BJ (cell line): Measurements from ENCODE around the gene LURAP1L. TPM values are rescaled to one million over a fixed set of nuclear protein-coding genes. Genes with fewer than 3 reads are reported as not detected.
A peak's percentile ranks its signal among the peaks of the same experiment; 100 is the strongest.

ENCODE experiments used
- CTCF ChIA-PET: fragments of 350-600 bp; formaldehyde crosslinking; extraction: SDS; loops from one replicate; lab custom pipeline; 2021; ENCODE audit warnings: antibody characterized with exemption, inconsistent platforms; lab: Yijun Ruan, JAX
- POLR2A ChIA-PET: fragments of 300-600 bp; sonication (Branson Sonifier 250); formaldehyde crosslinking; extraction: SDS; loops from one replicate; lab custom pipeline; 2021; ENCODE audit warnings: antibody characterized with exemption; lab: Charles Lee
- DNase-seq: peaks from one replicate; pipeline ENCODE4 v3.0.0-alpha.2; 2011; ENCODE audit warnings: low read depth
- H3K27me3 ChIP-seq: 2 replicates; pipeline ENCODE4 v1.6.0; 2011; ENCODE audit warnings: low read length; ENCODE audit not compliant: control insufficient read depth, insufficient read depth
- H3K36me3 ChIP-seq: 2 replicates; pipeline ENCODE4 v1.5.1; 2011; ENCODE audit warnings: low read length; ENCODE audit not compliant: control insufficient read depth, insufficient read depth
- H3K4me3 ChIP-seq: 2 replicates; pipeline ENCODE4 v1.5.1; 2011; ENCODE audit warnings: low read depth, mild to moderate bottlenecking, control low read depth, low read length
- polyA plus RNA-seq: library from polyadenylated mRNA; depleted of rRNA; stranded (reverse); fragments of >200 nt; gene quantifications from 2 replicates; pipeline ENCODE4 v1.2.3, GENCODE V29; 2011
- TF ChIP-seq, protein P1 (sequence below): IDR thresholded peaks from 2 replicates; pipeline ENCODE4 v1.5.1; 2011; ENCODE audit warnings: low read depth, mild to moderate bottlenecking, control low read depth, inconsistent platforms, low read length, moderate library complexity; ENCODE audit not compliant: insufficient read depth

LURAP1L gene
- polyA plus RNA-seq, 1 experiment, result 10.9 TPM

DNA sequence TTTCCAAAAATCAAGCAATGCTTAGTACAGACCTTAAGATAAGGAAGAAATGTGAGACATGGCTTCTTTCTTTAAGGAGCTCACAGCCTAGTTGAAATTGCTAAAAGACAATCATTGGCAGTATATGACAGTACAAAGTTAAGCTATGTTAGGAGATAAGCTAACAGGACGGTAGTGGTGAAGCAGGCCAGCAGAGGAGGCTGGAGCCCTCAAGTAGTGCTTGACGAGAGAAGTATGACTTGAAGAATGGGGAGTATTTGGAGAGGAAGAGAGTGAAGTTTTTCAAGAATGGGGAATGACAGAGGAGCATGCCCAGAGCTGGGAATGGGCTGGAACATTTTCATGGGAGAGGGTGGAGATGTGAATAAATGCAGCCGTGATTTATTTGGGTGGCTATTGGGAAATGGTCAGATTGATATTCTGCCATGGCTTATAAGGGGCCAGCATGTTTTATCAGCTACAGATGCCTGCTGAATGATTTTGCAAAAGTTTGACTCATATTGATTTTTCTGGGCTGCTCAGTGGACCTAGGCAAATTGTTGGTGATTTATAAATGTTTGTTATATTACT is 43.7 kb downstream of the LURAP1L start:
- TF ChIP-seq, protein P1, sequence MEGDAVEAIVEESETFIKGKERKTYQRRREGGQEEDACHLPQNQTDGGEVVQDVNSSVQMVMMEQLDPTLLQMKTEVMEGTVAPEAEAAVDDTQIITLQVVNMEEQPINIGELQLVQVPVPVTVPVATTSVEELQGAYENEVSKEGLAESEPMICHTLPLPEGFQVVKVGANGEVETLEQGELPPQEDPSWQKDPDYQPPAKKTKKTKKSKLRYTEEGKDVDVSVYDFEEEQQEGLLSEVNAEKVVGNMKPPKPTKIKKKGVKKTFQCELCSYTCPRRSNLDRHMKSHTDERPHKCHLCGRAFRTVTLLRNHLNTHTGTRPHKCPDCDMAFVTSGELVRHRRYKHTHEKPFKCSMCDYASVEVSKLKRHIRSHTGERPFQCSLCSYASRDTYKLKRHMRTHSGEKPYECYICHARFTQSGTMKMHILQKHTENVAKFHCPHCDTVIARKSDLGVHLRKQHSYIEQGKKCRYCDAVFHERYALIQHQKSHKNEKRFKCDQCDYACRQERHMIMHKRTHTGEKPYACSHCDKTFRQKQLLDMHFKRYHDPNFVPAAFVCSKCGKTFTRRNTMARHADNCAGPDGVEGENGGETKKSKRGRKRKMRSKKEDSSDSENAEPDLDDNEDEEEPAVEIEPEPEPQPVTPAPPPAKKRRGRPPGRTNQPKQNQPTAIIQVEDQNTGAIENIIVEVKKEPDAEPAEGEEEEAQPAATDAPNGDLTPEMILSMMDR, result no peak
- ChIA-PET POLR2A (no interaction called here), CTCF (interaction anchor here (0.6 to 3.9 kb wide), 8 partner anchors 10 to 117 kb away, joined by 3 to 16 read pairs (median 4); no protein-coding TSS in a partner anchor)
- Histone ChIP-seq H3K27me3 (no peaks in the 10 kb centered on the region), H3K4me3 (no peak overlapping the region), H3K36me3 (no peaks in the 10 kb centered on the region)
- no peak for DNase-seq

DNA sequence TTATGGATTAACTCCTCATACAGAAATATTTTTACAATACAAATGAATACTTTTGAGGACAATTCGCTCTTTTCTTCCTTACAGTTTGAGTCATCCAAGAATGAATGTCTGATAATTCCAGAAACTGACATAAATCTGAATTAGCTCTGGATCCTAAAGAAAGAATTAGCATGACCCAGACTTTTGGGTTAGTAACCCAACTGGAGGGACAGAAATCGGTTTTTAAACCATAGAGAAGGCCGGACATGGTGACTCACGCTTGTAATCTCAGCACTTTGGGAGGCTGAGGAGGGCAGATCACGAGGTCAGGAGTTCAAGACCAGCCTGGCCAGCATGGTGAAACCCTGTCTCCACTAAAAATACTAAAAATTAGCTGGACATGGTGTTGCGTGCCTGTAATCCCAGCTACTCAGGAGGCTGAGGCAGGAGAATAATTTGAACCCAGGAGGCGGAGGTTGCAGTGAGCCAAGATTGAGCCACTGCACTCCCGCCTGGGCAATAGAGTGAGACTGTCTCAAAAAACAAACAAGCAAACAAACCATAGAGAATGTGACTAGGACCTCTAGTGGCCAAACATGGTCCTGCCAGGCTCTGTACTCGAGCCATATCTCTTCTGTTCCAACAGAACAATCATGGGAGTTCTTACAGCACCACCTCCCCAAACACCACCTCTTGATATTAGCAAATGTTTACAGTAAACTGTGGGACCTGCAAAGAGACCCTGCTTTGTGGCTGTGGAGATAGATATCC is 44.8 kb downstream of the LURAP1L start:
- no peak overlapping the region for H3K4me3 ChIP-seq
- POLR2A ChIA-PET, result no interaction called here
- TF ChIP-seq, protein P1, result peak; percentile 36; the same call in 1 of the 2 replicates
- CTCF ChIA-PET, result interaction anchor here (0.9 kb wide), 3 partner anchors 9 to 20 kb away, joined by 3 to 4 read pairs (median 3); no protein-coding TSS in a partner anchor
- H3K27me3 ChIP-seq, result no peaks in the 10 kb centered on the region
- no peaks in the 10 kb centered on the region for H3K36me3 ChIP-seq
- DNase-seq, result no peak

DNA sequence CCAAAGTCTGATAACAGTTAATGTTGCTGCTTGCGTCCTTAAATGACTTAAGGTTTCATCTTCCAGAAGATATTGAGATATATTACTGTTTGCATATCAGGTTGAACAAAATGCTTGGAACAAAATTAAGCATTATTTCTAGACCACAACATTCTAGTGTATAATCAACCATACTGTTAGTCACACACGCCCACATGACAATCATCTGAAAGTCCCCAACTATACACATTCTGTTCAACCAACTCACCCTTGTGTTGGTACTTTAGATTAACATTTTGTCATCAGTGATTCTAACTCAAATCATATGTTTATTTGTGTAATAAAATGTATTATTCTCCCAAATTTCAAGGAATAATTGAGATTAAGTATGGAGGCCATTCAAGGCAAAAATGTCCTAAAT is 47.3 kb downstream of the LURAP1L start:
- DNase-seq, result no peak
- Histone ChIP-seq H3K27me3 (no peaks in the 10 kb centered on the region), H3K4me3 (no peak overlapping the region), H3K36me3 (no peaks in the 10 kb centered on the region)
- TF ChIP-seq, protein P1, result no peak
- ChIA-PET POLR2A (no interaction called here), CTCF (interaction anchor here (0.5 kb wide), 1 partner anchor 103 kb away, joined by 4 read pairs; no protein-coding TSS in a partner anchor)

DNA sequence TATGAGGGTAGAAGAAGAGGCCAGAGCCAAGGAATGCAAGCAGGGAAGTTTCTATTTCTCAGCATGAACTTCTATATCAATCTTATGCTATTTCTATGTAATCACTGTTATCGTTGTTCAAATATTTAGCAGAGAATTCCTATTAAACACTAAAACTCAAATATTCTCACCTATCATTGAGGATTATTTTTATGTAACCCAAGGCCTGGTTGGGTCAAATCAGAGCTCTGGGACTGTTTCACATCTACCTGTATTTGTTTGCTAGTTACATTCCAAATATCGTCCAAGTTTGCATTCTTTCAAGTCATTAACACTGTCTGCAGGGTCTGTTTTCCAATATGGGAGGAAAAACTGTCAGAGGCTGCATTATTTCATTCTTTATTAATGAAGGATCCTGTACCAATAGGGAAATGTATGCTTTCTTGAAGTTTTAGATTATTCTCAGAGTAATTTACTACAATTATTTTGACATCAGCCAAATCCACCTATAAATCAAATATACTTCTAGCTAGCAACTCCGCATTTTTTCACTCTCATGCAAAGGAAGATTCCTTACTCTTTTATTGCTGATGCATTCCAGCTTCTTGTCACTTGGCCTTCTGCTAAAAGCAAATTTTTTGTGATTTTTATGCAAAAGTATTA is 52.2 kb downstream of the LURAP1L start:
- H3K27me3 ChIP-seq, result no peaks in the 10 kb centered on the region
- TF ChIP-seq, protein P1, result no peak
- ChIA-PET POLR2A (no interaction called here), CTCF (no interaction called here)
- no peak for DNase-seq
- H3K36me3 ChIP-seq, result no peaks in the 10 kb centered on the region
- H3K4me3 ChIP-seq, result no peak overlapping the region

DNA sequence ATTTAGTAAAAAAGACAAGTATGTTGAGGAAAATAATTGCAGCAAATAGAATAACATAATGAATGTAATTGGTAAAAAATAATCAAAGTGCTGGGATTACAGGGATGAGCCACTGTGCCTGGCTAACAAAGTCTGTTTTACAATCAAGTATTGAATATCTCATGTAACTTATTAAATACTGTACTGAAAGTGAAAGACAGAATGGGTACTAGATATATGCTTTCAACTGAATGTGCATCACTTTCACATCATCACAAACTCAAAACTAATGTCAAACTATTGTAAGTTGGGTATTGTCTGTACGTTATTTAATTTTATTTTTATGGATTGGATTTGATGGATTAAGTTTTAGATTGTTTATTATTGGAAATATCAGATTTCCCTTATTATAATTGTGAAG is 58.9 kb downstream of the LURAP1L start:
- ChIA-PET CTCF (no interaction called here), POLR2A (no interaction called here)
- Histone ChIP-seq H3K27me3 (no peaks in the 10 kb centered on the region), H3K36me3 (no peaks in the 10 kb centered on the region), H3K4me3 (no peak overlapping the region)
- no peak for DNase-seq
- TF ChIP-seq, protein P1, result no peak
